Glomerular visceral epithelial cell (primary cell): Measurements from ENCODE around the gene SLC22A5.

ENCODE experiments used
- DNase-seq: peaks from one replicate; pipeline ENCODE4 v3.0.0-alpha.2; 2016; ENCODE audit errors: extremely low spot score

The SLC22A5 gene

DNA sequence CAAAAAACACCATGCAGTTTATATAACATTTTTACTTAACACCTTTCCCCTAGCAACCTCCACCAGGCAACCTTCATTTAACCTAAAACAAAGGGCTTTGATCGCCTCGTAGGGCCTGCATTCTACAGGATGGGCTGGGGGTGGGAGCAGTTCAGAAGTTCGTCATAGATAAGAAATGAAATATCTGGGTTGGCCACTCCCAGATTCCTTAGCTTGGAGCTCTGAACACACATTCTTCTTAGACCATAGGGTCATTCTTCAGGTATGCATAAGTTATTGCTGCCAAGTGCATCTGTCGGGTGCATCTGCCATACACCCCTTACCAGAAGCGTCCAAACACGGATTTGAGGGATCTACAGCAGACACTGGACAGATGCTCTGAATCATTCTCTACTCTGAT is 4.3 kb upstream of the SLC22A5 start:
- peak; percentile 90 for DNase-seq

DNA sequence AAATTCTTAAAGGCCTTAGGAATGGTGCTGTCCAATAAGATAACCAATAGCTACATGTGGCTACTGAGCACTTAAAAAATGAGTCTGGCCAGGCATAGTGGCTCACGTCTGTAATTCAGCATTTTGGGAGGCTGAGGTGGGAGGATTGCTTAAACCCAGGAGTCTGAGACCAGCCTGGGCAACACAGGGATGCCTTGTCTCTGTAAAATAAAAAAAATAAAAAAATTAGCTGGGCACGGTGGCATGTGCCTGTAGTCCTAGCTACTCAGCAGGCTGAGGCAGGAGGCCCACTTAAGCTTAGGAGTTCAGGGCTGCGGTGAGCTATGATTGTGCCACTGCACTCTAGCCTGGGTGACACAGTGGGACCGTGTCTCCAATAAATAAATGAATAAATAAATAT is 1.3 kb upstream of the SLC22A5 start:
- DNase-seq = peak; percentile 11

DNA sequence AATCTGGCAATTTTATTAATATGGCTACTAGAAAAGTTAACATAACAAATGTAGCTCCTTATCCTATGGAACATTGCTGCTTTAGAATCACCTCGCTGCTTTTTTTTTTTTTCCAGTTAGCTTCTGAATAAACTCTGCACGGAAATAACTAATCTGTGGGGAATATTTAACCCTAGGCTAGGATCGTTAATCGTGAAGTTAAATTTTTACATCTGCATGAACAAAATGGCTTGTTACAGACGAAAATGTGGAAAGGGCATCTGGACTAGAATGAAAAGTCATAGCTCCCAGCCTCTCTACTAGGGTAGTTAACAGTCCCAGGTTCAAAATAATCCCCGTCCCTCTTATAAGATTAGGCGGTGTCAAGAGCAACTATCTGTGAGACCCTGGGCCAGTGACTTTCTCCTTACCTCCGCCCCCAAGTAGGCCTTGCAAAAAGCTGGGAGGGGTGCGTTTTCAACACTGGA is 470 bp upstream of the SLC22A5 start:
- peak; percentile 44 for DNase-seq

DNA sequence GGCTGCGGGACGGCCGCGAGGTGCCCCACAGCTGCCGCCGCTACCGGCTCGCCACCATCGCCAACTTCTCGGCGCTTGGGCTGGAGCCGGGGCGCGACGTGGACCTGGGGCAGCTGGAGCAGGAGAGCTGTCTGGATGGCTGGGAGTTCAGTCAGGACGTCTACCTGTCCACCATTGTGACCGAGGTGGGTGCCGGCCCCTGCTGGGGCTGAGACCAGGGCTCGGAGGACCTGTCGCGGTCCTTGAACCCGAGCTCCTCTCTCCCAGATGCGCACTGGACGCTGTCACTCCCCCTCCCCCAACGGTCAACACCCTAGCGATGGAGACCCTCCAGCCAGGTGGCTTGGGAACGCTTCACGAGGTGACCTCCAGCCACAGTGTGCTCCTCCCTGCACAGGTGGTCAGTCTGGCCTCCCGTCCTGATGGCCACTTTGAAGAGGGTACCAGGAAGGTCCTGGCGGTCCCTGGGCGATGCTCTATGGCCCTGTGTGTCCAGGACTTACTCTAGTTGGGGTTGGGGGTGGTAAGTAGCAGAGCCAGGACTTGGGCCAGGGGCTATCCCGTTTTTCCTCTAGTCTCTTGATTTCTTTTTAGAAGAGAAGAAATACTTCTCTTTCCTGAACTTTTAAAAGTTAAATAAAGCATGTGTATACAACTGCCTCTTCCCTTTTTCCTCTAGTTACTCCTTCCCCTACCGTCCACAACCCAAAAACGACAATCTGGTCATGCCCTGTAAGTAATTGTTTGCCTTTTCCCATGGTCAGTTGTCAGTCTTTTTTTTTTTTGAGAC is 866 bp downstream of the SLC22A5 start:
- no peak for DNase-seq

DNA sequence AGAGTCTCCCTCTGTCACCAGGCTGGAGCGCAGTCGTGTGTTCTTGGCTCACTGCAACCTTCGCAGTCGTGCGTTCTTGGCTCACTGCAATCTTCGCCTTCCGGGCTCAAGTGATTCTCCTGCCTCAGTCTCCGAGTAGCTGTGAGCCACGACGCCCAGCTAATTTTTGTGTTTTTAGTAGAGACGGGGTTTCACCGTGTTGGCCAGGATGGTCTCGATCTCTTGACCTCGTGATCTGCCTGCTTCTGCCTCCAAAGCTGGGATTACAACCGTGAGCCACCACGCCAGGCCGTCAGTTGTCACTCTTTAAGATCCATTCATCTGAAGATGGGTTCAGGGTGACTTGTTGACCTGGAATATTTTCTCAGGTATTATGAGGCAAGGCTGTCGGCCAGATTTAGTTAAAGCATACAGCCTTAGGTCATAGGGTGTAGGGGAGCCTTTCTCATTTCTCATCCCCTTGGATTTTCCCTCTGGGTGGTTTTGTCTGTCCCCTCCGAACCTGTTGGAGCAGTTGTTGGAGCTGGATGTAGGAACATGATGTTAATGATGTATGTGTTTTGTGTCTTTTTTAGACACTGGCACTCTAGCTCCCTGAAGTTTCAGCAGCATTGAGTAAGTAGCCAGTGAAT is 1.6 kb downstream of the SLC22A5 start:
- DNase-seq = no peak

DNA sequence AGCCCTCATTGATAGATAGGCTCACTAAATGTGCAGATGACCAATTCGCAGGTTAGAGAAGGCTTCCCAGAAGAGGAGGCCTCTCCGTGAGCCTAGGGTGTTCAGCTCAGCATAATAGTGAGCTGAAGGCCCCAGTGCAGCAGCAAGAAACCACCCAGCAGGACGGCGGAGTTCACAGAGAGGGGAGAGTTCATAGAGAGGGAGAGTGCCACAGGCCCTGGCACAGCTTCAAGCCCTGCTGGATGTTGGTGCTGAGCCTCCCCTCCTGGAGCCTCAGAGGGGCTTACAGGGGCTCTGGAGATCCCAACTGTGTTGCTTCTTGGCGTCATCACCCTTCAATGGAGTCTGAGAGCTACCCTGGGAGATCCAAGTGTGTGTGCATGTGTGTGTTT is 2.1 kb downstream of the SLC22A5 start:
- DNase-seq = no peak

DNA sequence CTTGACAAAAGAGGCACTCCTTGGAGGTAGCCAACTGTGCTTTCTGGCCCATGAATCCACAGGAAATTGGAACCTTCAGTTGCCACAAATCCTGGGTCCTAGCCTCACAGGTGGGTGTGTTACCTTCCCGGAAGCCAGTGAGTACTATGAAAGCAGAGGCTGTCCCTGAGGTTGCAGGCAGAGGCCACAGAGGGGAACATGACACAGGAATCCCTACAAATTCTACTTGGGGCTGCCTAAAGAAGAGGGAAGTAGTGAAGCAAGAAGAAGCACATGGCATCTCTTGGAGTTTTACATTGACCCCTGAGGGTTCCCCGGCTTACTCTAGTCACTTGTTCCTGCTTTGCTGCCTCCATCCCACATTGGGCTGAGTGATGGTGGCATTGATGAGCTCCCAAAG is 2.6 kb downstream of the SLC22A5 start:
- no peak for DNase-seq

DNA sequence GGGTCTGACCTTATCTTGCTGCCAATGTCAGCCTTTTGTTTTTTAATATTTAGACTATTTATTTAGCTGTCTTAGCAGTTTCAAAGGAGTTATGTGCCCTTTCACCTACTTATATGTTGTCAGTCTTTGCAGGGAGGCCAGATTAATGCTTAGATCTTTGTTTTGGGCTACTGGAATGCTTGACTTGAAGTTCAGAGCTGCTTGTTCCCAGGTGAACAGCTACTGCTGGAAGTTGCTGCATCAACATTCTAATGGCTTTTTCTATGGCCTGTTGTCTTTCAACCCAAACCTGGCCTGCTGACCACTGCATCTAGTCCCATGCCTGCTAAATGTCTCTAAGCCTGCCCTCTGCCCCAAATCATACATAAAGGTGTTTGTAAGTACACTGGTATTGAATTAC is 3.0 kb downstream of the SLC22A5 start:
- DNase-seq = no peak

DNA sequence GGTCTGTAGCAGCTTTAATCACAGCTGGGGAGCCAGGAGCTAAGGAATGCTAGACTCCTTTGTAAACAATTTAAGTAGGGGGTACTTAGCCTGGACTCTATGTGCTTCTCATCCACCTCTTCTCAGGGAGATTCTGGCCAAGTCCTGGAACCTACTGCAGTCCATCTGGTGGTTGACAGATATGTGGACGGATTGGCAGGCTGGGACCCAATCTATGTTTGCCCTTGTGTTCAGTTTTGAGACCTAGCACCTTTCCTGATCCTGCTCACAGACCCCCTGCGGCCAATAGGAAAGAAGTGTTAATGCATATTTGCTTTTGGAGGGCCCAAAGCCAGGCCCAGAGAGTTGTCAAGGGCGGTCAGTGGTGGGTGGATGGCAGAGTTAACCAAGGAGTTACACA is 6.4 kb downstream of the SLC22A5 start:
- DNase-seq = no peak

DNA sequence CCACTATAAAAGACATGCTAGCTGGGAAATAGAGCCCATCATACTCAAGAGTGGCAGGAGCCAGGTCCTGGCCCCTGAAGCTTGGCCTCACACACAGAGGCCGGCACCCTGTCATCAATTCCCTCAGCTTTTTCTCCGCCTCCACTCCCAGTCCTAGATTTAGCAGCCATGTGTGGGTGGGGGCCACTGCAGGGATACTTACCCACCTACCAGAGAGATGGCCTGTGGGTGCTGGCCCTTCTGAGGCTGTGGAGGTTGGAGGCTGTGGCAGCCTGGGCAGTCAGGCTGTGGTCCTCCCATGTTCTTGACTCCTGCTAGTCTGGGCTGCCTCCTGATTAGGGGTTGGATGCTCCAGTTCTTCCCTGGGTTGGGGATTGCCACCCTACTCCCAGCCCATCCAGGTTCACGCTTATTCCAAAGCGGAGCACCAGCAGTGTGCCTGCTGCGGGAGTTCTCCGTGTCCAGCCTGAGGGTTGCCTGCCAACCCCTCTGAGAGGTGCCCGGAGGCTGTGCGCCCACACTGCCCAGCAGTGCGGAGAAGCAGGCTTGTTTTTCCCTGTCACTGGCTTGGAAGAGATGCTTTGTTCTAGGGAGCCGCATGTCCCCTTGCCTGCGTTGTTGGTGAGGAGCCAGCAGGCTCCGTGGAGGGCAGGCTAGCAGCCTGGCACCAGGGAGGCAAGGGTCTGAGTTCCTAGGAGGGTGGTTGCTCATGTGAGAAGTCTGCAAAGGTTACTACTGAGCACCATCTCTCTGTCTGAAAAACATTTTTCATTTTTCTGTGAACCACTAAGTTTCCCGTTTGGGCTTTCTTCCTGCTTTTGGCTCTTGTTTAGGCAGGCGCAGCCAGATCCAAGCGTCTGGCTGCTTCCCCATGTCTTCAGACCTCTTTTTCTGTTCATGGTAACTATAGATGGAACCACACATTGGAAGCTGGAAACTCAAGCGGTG is 7.5 kb downstream of the SLC22A5 start:
- no peak for DNase-seq

DNA sequence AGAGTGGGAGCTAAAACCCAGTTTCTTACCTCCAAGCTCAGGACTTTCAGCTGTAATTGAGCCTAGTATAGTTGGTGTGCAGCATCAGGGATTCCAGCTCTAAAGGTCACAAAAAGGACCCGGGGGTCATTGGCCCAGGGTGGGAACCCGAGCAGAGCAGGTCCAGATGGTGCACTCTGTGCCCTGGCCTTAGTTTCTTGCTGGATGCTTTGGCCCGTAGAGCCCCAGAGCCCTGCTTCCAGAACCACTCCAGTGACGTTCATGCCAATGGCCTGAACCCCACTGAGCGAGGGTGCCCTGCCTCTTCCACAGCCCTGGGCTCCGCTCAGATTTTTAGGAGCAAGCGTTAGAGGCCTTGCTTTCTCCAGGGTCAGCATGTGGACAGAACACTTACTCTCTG is 8.2 kb downstream of the SLC22A5 start:
- no peak for DNase-seq

DNA sequence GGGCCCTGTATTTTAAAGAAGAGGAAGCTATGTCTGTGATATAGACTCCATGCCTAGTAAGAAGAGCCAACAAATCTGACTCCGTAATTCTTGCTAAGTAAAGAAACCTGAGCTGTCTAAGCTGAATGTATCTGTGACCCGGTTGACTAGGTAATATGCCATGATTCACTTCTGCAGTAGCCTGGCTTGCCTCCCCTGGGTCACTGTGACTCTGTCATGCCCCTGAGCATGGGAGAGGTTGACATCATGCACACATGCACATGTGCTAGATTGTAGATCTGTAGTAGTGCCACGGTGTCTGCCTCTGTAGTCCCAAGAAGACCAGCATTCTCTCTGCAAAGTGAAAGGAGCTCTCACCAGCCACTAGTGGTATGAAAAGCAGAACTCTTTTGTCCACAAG is 9.1 kb downstream of the SLC22A5 start:
- peak; percentile 88 for DNase-seq

DNA sequence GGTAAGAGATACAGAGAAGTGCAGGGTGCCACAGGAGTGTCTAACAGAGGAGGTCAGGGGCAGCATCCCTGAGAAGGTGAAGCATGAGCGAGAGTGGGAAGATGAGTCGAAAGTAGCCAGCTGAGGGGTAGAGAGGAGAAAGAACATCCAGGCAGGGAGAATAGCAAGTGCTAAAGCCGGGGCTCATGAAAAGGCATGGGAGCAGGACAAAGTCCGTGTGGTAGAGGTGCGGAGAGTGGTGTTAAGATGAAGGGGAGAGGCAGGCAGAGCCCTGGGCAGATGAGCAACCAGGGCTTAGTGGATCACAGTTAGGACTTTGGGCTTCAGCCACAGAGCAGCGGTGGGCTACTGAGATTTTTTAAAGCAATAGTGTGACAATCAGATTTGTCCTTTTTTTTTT is 10.5 kb downstream of the SLC22A5 start:
- no peak for DNase-seq

DNA sequence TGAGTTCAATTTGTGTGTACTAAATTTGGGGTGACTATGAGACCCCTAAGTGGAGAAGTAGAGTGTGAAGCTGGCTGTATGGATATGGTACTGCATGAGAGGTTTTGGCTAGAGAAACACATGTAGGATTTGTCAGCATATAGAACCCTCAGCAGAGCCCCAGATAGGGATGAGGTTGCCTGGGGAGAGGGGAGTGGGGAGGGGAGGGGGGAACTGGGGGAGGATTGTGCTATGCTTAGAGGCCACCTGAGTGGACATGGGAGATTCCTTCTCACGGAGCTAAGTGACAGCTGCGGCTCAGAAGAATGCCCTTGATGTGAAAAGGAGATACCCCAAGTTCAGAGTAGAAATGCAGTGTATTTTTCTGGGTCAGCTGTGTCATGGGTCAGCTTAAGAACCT is 11.2 kb downstream of the SLC22A5 start:
- DNase-seq = no peak

DNA sequence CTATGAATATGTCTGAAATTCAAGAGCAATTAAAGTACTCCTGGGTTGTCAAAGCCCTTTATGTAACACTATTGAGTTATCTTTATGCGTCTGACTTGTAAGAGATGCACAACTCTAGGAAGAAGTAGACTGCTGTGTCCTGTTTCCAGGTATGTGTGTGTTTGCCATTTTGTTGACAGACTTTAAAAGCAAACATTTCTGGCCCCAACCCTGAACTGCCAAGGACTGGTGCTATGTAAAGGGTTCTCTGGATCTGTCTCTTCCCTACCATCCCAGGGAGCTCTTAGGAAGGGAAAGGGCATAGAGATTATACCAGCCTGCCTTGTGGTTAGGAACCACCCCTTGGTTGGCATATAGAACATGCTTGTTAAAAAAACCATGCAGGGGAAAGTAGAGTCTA is 12.1 kb downstream of the SLC22A5 start:
- DNase-seq = no peak

DNA sequence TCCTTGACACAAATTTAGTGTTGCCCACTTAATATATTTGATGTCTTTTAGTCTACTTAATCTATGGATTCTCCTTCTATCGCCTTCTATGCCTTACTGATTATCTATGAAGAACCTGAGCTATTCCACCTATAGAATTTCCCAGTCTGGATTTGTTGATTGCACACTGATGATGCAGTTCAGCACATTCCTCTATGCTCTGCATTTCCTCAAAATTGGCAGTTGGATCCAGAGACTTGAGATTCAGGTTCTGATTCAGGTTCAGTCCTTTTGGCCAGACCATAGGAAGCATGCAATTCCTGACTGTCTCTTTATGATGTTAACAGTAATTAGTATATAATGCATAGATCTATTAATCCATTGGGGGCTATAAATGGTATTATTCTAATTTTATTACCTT is 13.8 kb downstream of the SLC22A5 start:
- no peak for DNase-seq

DNA sequence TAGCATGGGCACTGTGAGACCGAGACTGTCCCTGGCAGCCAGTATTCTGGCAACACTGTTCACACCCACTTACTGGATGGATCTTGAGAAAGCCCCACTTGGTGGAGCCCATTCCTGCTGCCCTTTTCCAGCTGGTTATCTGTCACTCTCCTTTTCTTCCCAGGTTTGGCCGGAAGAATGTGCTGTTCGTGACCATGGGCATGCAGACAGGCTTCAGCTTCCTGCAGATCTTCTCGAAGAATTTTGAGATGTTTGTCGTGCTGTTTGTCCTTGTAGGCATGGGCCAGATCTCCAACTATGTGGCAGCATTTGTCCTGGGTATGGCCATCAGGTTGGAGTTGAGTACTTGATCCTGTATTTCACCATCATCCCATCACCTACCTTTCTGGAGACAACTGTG is 14.5 kb downstream of the SLC22A5 start:
- no peak for DNase-seq

DNA sequence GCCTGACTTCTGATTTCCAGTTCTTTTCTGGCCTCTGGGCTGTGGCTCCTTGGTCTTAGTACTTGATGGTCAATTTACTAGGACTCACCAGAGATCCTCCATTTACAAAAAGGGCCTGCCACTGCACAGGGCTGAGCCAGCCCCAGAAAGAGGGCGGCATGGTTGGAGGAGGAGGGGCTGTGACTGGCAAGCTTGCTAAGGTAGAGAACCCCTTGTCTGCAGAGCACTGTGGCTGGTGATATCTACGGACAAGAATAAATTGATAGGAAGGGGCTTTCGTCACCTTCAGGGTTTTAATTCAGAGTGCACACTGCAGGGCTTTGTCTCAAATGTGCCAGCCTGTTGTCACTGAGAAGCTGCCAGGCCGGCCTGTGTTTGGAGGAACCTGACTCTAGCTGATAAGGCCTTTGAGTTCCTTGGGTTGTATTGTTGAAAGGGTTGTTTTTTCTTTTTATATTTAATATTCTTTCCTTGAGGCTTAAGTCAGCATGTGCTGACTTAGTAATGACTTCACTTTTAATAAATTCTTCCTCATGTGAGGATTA is 15.1 kb downstream of the SLC22A5 start:
- DNase-seq = no peak

DNA sequence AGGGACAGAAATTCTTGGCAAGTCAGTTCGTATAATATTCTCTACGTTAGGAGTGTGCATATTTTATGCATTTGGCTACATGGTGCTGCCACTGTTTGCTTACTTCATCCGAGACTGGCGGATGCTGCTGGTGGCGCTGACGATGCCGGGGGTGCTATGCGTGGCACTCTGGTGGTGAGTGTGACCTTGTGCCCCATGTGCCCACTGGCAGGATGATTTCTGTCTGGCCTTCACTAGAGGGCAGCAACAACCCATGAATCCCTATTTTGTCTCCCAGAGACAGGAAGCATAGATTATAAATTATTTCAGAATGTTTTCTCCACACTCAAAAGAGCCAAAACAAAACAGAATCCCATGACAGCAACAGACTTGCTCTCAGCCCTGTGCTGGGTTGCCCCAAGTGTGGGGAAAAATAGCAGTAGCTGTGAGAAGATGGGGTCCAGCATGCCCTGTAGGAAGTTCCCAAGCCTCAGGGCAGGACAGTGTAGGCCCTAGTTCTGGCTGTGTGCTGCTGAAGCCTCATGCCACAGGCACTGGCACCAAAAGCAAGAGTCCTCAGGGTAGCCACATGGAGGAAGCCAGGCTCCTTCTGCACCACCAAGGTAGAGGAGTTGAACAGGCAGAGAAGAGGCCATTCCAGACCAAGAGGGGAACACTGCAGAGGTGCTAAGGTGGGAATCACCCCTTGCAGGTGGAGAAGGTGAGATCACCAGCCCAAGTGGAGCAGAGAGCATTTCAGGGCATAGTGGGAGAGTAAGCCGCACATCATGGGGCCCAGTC is 16.0 kb downstream of the SLC22A5 start:
- peak; percentile 73 for DNase-seq

DNA sequence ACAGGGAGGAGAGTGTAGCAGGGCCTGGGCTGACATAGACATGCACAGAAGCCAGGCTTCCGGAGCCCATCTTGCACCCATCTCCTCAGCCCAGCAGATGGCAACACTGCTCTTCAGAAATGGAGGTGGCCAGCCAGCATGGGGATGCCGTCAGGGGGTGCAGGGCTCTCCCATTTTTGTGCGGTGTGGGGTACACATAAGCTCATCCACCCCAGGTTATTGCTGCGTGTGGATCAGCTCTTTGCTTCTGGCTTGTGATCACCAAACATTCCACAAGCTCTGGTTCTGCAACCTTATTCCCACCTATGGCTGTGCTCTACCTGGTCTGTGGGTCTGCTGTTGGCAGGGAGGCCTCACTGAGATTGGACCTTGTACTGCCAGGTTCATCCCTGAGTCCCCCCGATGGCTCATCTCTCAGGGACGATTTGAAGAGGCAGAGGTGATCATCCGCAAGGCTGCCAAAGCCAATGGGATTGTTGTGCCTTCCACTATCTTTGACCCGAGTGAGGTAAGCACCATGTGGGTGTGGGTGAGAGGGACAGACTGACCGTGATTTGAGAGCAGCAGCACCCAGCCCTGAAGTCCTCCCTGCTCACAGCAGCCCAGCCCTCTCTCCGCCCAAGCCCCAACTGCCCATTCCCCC is 17.3 kb downstream of the SLC22A5 start:
- DNase-seq = peak; percentile 82

DNA sequence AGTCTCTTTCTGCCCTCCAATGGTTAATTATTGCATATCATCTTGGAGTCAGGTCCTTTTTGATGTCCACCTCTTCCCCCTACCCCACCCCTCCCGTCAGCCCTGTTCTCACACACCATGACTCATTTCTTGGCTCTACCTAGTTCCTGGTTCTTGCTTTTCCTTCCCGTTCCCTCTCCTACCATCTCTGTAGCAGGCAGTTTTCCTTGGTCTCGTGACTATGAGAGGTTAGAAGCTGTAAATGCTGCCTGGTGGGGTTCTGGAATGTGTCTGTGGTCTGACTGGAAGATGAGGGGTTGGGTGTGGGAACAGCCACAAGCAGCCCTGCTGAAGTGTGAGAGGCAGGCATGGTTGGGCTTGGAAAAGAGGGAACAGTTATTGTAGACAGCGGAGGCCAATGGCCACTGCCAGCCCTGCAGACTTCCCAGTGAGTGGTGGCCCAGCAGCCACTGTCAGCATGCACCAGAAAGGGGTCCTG is 18.2 kb downstream of the SLC22A5 start:
- peak; percentile 100 for DNase-seq
